Ecto neural progenitor cell (in vitro differentiated cells): ENCODE data around the gene GUCY2D.

Experiments used
- DNase-seq: peaks from one replicate; pipeline ENCODE4 v3.0.0-alpha.2; 2018; ENCODE audit warnings: low spot score

The GUCY2D gene

DNA sequence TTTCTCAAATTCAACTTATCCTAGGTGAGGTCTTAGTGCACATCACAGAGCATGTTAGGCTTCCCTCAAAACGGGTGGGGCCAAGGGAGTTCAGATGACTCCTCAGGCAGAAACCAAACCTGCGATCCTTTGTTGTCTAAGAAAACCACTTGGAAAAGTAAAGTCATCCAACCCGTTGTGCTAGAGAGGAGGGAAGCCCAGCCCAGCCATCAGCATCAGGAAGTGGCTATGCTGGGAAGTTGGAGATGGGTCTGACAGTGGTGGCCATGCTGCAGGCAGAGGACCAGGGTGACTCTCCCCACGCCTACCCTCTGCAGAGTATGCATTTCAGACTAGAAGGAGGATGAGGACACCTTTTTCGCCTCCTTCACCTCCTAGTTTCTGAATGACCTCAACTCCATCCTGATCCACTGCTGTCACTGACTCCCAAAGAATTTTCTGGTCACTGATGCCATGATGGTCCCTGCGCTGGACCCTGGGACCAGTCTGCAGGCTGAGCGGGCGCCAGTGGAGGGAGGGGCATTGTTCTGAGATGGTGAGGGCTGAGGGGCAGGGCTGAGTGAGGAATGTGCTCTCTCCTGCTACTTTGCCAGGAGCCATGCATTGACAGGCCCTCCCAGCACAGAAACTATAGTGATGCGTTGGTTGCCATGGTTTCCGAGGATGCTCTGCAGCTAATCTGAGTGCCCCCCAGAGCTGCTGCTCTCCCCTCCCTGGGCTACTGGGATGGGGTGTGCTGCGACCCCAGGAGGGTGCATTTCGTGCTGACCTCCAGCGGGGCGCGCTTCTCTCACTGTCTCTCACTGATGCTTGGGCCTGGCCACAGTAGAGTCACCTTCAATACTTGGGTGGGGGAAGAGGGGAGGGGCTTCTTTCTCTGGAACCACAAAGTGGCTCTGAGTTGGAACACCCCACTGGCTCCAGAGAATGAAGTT lies 64.7 kb downstream of the GUCY2D start:
- DNase-seq, result no peak

DNA sequence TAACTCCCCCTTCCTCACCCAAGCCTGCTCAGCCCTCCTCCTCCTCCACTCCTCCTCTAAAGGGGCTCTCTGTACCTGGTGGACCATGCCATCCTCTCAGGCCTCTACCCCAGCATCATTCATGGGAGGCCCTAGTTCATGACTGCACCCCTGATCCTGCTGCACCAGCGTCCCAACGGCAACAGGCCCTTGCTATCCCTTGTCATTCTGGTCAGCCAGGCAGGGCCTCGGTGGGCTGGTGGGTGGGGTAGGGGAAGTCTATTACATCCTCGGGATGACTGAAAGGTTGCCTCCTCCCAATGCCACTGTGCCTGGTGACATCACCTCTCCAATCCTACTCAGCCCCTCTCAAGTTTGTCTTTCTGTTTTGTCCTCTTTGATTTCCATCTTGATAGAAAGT lies 65.4 kb downstream of the GUCY2D start:
- DNase-seq, result no peak

DNA sequence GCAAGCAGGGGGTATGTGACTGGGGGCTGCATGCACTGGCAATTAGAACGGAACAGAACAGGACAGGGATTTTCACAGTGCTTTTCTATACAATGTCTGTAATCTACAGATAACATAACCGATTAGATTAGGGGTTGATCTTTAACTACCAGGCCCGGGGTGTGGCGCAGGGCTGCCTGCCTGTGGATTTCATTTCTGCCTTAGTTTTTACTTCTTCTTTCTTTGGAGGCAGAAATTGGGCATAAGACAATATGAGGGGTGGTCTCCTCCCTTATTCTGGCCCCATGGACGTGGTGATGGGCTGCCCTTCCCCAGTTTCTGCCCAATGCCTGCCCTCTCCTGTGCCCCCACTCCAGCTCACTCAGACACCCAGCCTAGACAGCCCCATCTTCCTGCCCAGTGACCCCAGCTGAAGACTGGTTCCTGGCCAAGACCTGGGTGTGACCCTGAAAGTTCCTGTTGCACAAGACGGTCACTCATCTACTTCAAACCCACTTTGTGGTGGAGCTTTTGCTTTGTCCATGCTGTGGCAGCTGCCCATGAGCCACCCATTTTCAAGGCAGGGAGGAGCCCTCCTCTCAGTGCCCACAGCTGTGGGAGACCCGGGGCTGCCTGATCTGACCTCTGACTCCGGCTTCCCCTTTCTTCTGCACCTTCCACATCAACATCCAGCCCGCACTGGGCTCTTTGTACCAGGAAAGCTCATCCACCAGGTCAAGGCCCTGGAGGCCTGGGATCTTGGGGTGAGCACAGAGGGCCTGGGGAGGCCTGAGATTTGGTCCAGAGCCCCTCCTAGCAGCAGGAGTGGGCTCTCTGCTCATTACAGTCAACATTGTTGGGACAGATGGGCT lies 66.5 kb downstream of the GUCY2D start:
- DNase-seq, result no peak

DNA sequence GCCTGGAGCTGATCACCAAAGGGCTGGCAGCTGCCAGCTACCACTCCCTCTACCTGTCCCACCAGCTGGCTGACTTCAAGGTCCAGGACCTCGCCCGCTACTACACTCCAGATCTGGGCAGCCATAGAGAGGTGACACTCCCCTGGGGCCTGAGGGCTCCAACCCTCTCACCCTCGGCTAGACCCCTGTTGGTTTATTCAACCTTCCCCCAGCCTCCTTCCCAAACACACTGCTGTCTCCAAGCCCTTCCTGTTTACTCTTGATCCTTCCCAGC lies 67.1 kb downstream of the GUCY2D start:
- DNase-seq, result no peak
